Liver (tissue), 9 donors: ENCODE data around the gene LMF1. TPM values are rescaled to one million over a fixed set of nuclear protein-coding genes. Genes with fewer than 3 reads are reported as not detected.

Source experiments
- DNase-seq: peaks from one replicate; pipeline ENCODE4 v3.0.0-alpha.2; 2017; ENCODE audit warnings: low spot score
- H3K27ac ChIP-seq, 2 donors: one replicate each; pipeline ENCODE4 v1.7.0; 2013; ENCODE audit warnings: inconsistent platforms in 2 of 2, low read length in 2 of 2, control low read depth in 1 of 2, low read depth in 1 of 2, mild to moderate bottlenecking in 1 of 2
- H3K27me3 ChIP-seq, 4 donors: one replicate each; pipeline versions ENCODE4 v1.6.1 to v1.7.0; 2013; ENCODE audit warnings: low read length in 3 of 4, inconsistent platforms in 1 of 4, mild to moderate bottlenecking in 1 of 4, moderate library complexity in 1 of 4; ENCODE audit not compliant: control insufficient read depth in 4 of 4, insufficient read depth in 4 of 4
- H3K36me3 ChIP-seq, 4 donors: one replicate each; pipeline versions ENCODE4 v1.6.1 to v1.7.0; 2013; ENCODE audit warnings: low read length in 3 of 4, mild to moderate bottlenecking in 3 of 4, low read depth in 1 of 4, moderate library complexity in 1 of 4; ENCODE audit not compliant: control insufficient read depth in 4 of 4, insufficient read depth in 3 of 4
- H3K4me1 ChIP-seq, 4 donors: one replicate each; pipeline versions ENCODE4 v1.6.1 to v1.7.0; 2013; ENCODE audit warnings: low read length in 3 of 4, mild to moderate bottlenecking in 3 of 4, moderate library complexity in 1 of 4; ENCODE audit not compliant: control insufficient read depth in 4 of 4, insufficient read depth in 4 of 4
- H3K4me3 ChIP-seq, 3 donors: one replicate each; pipeline versions ENCODE4 v1.6.1 to v1.7.0; 2013; ENCODE audit warnings: low read length in 3 of 3, control low read depth in 1 of 3, low read depth in 1 of 3, mild to moderate bottlenecking in 1 of 3
- H3K9ac ChIP-seq, 2 donors: one replicate each; pipeline ENCODE4 v1.7.0; 2013; ENCODE audit warnings: low read length in 2 of 2, mild to moderate bottlenecking in 2 of 2, moderate library complexity in 2 of 2, control low read depth in 1 of 2, low read depth in 1 of 2
- H3K9me3 ChIP-seq, 4 donors: one replicate each; pipeline versions ENCODE4 v1.6.1 to v1.7.0; 2013; ENCODE audit warnings: low read length in 3 of 4; ENCODE audit not compliant: control insufficient read depth in 4 of 4
- EGR1 ChIP-seq, 2 donors: IDR thresholded peaks; 2 replicates each; pipeline ENCODE4 v1.6.1; 2016 to 2018; ENCODE audit warnings: antibody characterized with exemption in 2 of 2, low read depth in 2 of 2
- FOXA1 ChIP-seq: IDR thresholded peaks from 2 replicates; pipeline ENCODE4 v1.6.1; 2016; ENCODE audit warnings: antibody characterized with exemption
- FOXA2 ChIP-seq: IDR thresholded peaks from 2 replicates; pipeline ENCODE4 v1.6.1; 2016; ENCODE audit warnings: antibody characterized with exemption
- GABPA ChIP-seq, 2 donors: IDR thresholded peaks in 1 of 2; conservative IDR thresholded peaks in 1 of 2; 2 replicates each; pipeline ENCODE4 v1.6.1; 2016; ENCODE audit warnings: antibody characterized with exemption in 2 of 2, mild to moderate bottlenecking in 1 of 2, moderate library complexity in 1 of 2
- HNF4A ChIP-seq, 2 donors: conservative IDR thresholded peaks; 2 replicates each; pipeline ENCODE4 v1.6.1; 2016; ENCODE audit warnings: antibody characterized with exemption in 2 of 2, mild to moderate bottlenecking in 2 of 2
- HNF4G ChIP-seq: IDR thresholded peaks from 2 replicates; pipeline ENCODE4 v1.6.1; 2016; ENCODE audit warnings: antibody characterized with exemption
- JUND ChIP-seq, 2 donors: IDR thresholded peaks; 2 replicates each; pipeline ENCODE4 v1.6.1; 2016; ENCODE audit warnings: antibody characterized with exemption in 2 of 2
- MAX ChIP-seq: IDR thresholded peaks from 2 replicates; pipeline ENCODE4 v1.6.1; 2016; ENCODE audit warnings: antibody characterized with exemption
- NR2F2 ChIP-seq: IDR thresholded peaks from 2 replicates; pipeline ENCODE4 v1.6.1; 2016; ENCODE audit warnings: antibody characterized with exemption
- RAD21 ChIP-seq, 2 donors: IDR thresholded peaks; 2 replicates each; pipeline ENCODE4 v1.6.1; 2016; ENCODE audit warnings: antibody characterized with exemption in 2 of 2, mild to moderate bottlenecking in 2 of 2
- REST ChIP-seq: IDR thresholded peaks from 2 replicates; pipeline ENCODE4 v1.6.1; 2016; ENCODE audit warnings: antibody characterized with exemption, mild to moderate bottlenecking
- RXRA ChIP-seq, 2 donors: IDR thresholded peaks; 2 replicates each; pipeline ENCODE4 v1.6.1; 2017 to 2018; ENCODE audit warnings: antibody characterized with exemption in 2 of 2, mild to moderate bottlenecking in 1 of 2
- SP1 ChIP-seq: IDR thresholded peaks from 2 replicates; pipeline ENCODE4 v1.6.1; 2018; ENCODE audit warnings: antibody characterized with exemption, mild to moderate bottlenecking
- TAF1 ChIP-seq: conservative IDR thresholded peaks from 2 replicates; pipeline ENCODE4 v1.6.1; 2016; ENCODE audit warnings: antibody characterized with exemption, mild to moderate bottlenecking
- YY1 ChIP-seq: IDR thresholded peaks from 2 replicates; pipeline ENCODE4 v1.6.1; 2016; ENCODE audit warnings: antibody characterized with exemption, mild to moderate bottlenecking
- ZBTB33 ChIP-seq: IDR thresholded peaks from 2 replicates; pipeline ENCODE4 v1.6.1; 2016; ENCODE audit warnings: antibody characterized with exemption
- WGBS: extraction: QIAGEN DNeasy Blood & Tissue Kit; methylation state at CpG from one replicate; pipeline ENCODE4 v1.1.7; 2013; 5-methylcytosine and 5-hydroxymethylcytosine counted together
- polyA plus RNA-seq, 2 donors: library from polyadenylated mRNA; stranded (reverse) in 1 of 2; unstranded in 1 of 2; fragments of 200-250 nt in 1 of 2; fragments of >200 nt in 1 of 2; fragmentation: Nextera tagmentation in 1 of 2; extraction: Ambion mirVana in 1 of 2; gene quantifications; one replicate each; pipeline versions ENCODE4 v1.2.1 to v1.2.3, GENCODE V29; 2013 to 2015
- total RNA-seq, 2 donors: library from RNA; depleted of rRNA; stranded (reverse); fragments of >200 nt; gene quantifications; one replicate each; pipeline ENCODE4 v1.2.3, GENCODE V29; 2014
- TF ChIP-seq, protein P1 (sequence below): fragments of 150-350 bp; IDR thresholded peaks from 2 replicates; pipeline ENCODE4 v1.5.1; 2017; ENCODE audit warnings: improper control_type of control experiment, low read depth, low read length; ENCODE audit not compliant: missing input control
- donor health status: healthy.
- donor health status: healthy.
- donor health status: healthy.
- donor health status: healthy.
- donor health status: healthy.

LMF1 gene
- total and polyA plus RNA-seq, 4 donors = 8.8 to 24.3 (median 12.6) TPM

DNA sequence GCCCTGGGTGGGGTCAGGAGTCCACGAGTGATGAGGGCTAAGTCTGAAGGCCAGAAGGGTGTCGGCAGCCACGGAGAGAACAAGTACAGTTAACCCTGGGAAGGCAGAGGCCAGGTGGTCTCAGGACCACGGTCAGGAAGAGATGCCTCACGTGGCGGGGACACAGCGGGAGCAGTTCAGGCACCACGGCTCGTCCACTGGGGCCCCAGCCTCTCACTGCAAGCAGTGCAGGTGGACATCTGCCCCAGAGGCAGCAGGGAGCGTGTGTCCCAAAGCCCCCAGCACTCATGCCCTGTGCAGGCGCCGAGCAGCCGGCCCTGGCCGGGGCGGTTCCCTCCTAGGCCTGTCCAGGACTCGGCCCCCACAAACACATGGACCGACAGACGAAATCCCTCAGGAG, 4.7 kb downstream of the LMF1 start:
- DNase-seq = no peak

More for the DNA sequence above, 4.7 kb downstream of the LMF1 start:
- Histone ChIP-seq H3K36me3 (peaks cover 0 to 5% (median 1%) of the 10 kb centered on the region in 4 donors), H3K9me3 (no peaks in the 10 kb centered on the region), H3K4me1 (peaks cover 4 to 13% (median 8%) of the 10 kb centered on the region in 4 donors), H3K4me3 (no peak overlapping the region), H3K27me3 (no peaks in the 10 kb centered on the region), H3K27ac (no peak overlapping the region), H3K9ac (no peak overlapping the region)
- TF ChIP-seq ZBTB33 (no peak), NR2F2 (no peak), REST (no peak), EGR1 (IDR thresholded peaks at IDR 0.05; ENCODE audit: low read depth in 2 of 2) (no peak), SP1 (no peak), MAX (no peak), GABPA (IDR thresholded peaks at IDR 0.05 in 1 of 2, conservative IDR thresholded peaks at IDR 0.05 in 1 of 2) (no peak), TAF1 (no peak), HNF4A (conservative IDR thresholded peaks at IDR 0.05) (no peak), YY1 (no peak), JUND (IDR thresholded peaks at IDR 0.05) (no peak), HNF4G (no peak), FOXA2 (no peak), RAD21 (IDR thresholded peaks at IDR 0.05) (no peak), FOXA1 (no peak), RXRA (IDR thresholded peaks at IDR 0.05) (no peak)
- TF ChIP-seq, protein P1, sequence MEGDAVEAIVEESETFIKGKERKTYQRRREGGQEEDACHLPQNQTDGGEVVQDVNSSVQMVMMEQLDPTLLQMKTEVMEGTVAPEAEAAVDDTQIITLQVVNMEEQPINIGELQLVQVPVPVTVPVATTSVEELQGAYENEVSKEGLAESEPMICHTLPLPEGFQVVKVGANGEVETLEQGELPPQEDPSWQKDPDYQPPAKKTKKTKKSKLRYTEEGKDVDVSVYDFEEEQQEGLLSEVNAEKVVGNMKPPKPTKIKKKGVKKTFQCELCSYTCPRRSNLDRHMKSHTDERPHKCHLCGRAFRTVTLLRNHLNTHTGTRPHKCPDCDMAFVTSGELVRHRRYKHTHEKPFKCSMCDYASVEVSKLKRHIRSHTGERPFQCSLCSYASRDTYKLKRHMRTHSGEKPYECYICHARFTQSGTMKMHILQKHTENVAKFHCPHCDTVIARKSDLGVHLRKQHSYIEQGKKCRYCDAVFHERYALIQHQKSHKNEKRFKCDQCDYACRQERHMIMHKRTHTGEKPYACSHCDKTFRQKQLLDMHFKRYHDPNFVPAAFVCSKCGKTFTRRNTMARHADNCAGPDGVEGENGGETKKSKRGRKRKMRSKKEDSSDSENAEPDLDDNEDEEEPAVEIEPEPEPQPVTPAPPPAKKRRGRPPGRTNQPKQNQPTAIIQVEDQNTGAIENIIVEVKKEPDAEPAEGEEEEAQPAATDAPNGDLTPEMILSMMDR = no peak
- 97% methylated on average over 18 of the region's 18 CpGs for WGBS
